HEK293 (cell line): Measurements from ENCODE around the gene NPIPA5.

Experiments used
- KLF1 ChIP-seq: fragments of 450-650 bp; formaldehyde crosslinking; IDR thresholded peaks from 2 replicates; pipeline ENCODE4 v1.5.1; 2016; ENCODE audit warnings: missing biosample characterization, missing genetic modification characterization
- KLF10 ChIP-seq: fragments of 450-650 bp; IDR thresholded peaks from 2 replicates; pipeline ENCODE4 v1.5.1; 2018; ENCODE audit warnings: missing biosample characterization, mild to moderate bottlenecking, missing genetic modification characterization
- KLF9 ChIP-seq: fragments of 450-650 bp; formaldehyde crosslinking; IDR thresholded peaks from 2 replicates; pipeline ENCODE4 v1.5.1; 2016; ENCODE audit warnings: missing biosample characterization, missing genetic modification characterization, low read depth
- REPIN1 ChIP-seq: fragments of 450-650 bp; formaldehyde crosslinking; IDR thresholded peaks from 2 replicates; pipeline ENCODE4 v1.5.1; 2017; ENCODE audit warnings: missing biosample characterization, missing genetic modification characterization, low read depth
- SP2 ChIP-seq: fragments of 450-650 bp; formaldehyde crosslinking; IDR thresholded peaks from 2 replicates; pipeline ENCODE4 v1.5.1; 2016; ENCODE audit warnings: missing biosample characterization, missing genetic modification characterization
- ZNF239 ChIP-seq: fragments of 450-650 bp; formaldehyde crosslinking; IDR thresholded peaks from 2 replicates; pipeline ENCODE4 v1.5.1; 2016; ENCODE audit warnings: missing biosample characterization, missing genetic modification characterization
- ZNF404 ChIP-seq: fragments of 450-650 bp; formaldehyde crosslinking; IDR thresholded peaks from 2 replicates; pipeline ENCODE4 v1.5.1; 2017; ENCODE audit warnings: missing biosample characterization, missing genetic modification characterization
- ZNF560 ChIP-seq: fragments of 450-650 bp; formaldehyde crosslinking; IDR thresholded peaks from 2 replicates; pipeline ENCODE4 v1.5.1; 2017; ENCODE audit warnings: missing biosample characterization, missing genetic modification characterization, borderline replicate concordance
- ZNF768 ChIP-seq: fragments of 450-650 bp; formaldehyde crosslinking; IDR thresholded peaks from 2 replicates; pipeline ENCODE4 v1.5.1; 2018; ENCODE audit warnings: missing biosample characterization, mild to moderate bottlenecking, missing genetic modification characterization
- TF ChIP-seq, protein P1 (sequence below): sonication (generic); formaldehyde crosslinking; IDR thresholded peaks from 2 replicates; pipeline ENCODE4 v1.8.1; 2022; ENCODE audit warnings: mild to moderate bottlenecking, moderate library complexity, missing genetic modification reagents
- TF ChIP-seq, protein P2 (sequence below): fragments of 450-650 bp; formaldehyde crosslinking; IDR thresholded peaks from 2 replicates; pipeline ENCODE4 v1.5.1; 2016; ENCODE audit warnings: missing biosample characterization, missing genetic modification characterization
- TF ChIP-seq, protein P3 (sequence below): fragments of 450-650 bp; formaldehyde crosslinking; IDR thresholded peaks from 2 replicates; pipeline ENCODE4 v1.5.1; 2016; ENCODE audit warnings: missing biosample characterization, missing genetic modification characterization
- TF ChIP-seq, protein P4 (sequence below): fragments of 450-650 bp; formaldehyde crosslinking; IDR thresholded peaks from 2 replicates; pipeline ENCODE4 v1.5.1; 2017; ENCODE audit warnings: missing biosample characterization, missing genetic modification characterization
- TF ChIP-seq, protein P5 (sequence below): fragments of 450-650 bp; formaldehyde crosslinking; IDR thresholded peaks from 2 replicates; pipeline ENCODE4 v1.5.1; 2016; ENCODE audit warnings: missing biosample characterization, missing genetic modification characterization, low read depth

DNA sequence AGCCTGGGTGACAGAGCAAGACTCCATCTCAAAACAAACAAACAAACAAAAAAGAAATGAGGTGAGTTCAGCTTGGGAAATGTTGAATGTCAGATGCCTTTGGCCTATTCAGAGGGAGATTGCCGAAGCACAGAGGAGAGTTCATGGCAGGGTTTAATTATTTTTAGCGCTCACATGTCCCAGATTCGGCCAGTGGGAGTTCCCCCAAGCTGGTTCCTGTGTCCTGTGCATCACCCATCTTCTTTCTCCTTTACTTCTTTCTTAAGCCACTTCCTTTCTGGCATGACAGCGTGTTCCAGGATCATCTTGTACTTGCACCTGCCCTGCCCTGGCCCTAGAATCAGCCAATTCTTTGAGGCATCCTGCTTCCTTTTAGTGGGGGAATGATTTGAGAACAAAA is 26.7 kb upstream of the NPIPA5 start:
- TF ChIP-seq SP2 (tag by site-specific recombination) (no peak), ZNF560 (no peak), ZNF404 (tag by site-specific recombination) (no peak), KLF9 (tag by site-specific recombination) (no peak), ZNF239 (tag by site-specific recombination) (no peak), KLF10 (tag by site-specific recombination) (no peak), KLF1 (tag by site-specific recombination) (no peak), ZNF768 (tag by site-specific recombination) (no peak), REPIN1 (tag by site-specific recombination) (no peak)
- TF ChIP-seq, protein P1, sequence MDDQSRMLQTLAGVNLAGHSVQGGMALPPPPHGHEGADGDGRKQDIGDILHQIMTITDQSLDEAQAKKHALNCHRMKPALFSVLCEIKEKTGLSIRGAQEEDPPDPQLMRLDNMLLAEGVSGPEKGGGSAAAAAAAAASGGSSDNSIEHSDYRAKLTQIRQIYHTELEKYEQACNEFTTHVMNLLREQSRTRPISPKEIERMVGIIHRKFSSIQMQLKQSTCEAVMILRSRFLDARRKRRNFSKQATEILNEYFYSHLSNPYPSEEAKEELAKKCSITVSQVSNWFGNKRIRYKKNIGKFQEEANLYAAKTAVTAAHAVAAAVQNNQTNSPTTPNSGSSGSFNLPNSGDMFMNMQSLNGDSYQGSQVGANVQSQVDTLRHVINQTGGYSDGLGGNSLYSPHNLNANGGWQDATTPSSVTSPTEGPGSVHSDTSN (CRISPR knock-in tag), result no peak
- TF ChIP-seq, protein P2, sequence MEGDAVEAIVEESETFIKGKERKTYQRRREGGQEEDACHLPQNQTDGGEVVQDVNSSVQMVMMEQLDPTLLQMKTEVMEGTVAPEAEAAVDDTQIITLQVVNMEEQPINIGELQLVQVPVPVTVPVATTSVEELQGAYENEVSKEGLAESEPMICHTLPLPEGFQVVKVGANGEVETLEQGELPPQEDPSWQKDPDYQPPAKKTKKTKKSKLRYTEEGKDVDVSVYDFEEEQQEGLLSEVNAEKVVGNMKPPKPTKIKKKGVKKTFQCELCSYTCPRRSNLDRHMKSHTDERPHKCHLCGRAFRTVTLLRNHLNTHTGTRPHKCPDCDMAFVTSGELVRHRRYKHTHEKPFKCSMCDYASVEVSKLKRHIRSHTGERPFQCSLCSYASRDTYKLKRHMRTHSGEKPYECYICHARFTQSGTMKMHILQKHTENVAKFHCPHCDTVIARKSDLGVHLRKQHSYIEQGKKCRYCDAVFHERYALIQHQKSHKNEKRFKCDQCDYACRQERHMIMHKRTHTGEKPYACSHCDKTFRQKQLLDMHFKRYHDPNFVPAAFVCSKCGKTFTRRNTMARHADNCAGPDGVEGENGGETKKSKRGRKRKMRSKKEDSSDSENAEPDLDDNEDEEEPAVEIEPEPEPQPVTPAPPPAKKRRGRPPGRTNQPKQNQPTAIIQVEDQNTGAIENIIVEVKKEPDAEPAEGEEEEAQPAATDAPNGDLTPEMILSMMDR (tag by site-specific recombination), result no peak
- TF ChIP-seq, protein P3, sequence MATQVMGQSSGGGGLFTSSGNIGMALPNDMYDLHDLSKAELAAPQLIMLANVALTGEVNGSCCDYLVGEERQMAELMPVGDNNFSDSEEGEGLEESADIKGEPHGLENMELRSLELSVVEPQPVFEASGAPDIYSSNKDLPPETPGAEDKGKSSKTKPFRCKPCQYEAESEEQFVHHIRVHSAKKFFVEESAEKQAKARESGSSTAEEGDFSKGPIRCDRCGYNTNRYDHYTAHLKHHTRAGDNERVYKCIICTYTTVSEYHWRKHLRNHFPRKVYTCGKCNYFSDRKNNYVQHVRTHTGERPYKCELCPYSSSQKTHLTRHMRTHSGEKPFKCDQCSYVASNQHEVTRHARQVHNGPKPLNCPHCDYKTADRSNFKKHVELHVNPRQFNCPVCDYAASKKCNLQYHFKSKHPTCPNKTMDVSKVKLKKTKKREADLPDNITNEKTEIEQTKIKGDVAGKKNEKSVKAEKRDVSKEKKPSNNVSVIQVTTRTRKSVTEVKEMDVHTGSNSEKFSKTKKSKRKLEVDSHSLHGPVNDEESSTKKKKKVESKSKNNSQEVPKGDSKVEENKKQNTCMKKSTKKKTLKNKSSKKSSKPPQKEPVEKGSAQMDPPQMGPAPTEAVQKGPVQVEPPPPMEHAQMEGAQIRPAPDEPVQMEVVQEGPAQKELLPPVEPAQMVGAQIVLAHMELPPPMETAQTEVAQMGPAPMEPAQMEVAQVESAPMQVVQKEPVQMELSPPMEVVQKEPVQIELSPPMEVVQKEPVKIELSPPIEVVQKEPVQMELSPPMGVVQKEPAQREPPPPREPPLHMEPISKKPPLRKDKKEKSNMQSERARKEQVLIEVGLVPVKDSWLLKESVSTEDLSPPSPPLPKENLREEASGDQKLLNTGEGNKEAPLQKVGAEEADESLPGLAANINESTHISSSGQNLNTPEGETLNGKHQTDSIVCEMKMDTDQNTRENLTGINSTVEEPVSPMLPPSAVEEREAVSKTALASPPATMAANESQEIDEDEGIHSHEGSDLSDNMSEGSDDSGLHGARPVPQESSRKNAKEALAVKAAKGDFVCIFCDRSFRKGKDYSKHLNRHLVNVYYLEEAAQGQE, result no peak
- TF ChIP-seq, protein P4, sequence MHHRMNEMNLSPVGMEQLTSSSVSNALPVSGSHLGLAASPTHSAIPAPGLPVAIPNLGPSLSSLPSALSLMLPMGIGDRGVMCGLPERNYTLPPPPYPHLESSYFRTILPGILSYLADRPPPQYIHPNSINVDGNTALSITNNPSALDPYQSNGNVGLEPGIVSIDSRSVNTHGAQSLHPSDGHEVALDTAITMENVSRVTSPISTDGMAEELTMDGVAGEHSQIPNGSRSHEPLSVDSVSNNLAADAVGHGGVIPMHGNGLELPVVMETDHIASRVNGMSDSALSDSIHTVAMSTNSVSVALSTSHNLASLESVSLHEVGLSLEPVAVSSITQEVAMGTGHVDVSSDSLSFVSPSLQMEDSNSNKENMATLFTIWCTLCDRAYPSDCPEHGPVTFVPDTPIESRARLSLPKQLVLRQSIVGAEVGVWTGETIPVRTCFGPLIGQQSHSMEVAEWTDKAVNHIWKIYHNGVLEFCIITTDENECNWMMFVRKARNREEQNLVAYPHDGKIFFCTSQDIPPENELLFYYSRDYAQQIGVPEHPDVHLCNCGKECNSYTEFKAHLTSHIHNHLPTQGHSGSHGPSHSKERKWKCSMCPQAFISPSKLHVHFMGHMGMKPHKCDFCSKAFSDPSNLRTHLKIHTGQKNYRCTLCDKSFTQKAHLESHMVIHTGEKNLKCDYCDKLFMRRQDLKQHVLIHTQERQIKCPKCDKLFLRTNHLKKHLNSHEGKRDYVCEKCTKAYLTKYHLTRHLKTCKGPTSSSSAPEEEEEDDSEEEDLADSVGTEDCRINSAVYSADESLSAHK (tag by site-specific recombination), result no peak
- TF ChIP-seq, protein P5, sequence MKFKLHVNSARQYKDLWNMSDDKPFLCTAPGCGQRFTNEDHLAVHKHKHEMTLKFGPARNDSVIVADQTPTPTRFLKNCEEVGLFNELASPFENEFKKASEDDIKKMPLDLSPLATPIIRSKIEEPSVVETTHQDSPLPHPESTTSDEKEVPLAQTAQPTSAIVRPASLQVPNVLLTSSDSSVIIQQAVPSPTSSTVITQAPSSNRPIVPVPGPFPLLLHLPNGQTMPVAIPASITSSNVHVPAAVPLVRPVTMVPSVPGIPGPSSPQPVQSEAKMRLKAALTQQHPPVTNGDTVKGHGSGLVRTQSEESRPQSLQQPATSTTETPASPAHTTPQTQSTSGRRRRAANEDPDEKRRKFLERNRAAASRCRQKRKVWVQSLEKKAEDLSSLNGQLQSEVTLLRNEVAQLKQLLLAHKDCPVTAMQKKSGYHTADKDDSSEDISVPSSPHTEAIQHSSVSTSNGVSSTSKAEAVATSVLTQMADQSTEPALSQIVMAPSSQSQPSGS, result no peak
